GM21619 (cell line): ENCODE results near the gene ZGPAT.
"Not testable (repeated sequence)": the region's sequence is repeated elsewhere in the genome, so short reads cannot be mapped to it uniquely, and the experiment has no call there.

ENCODE experiments used
- ATAC-seq: cut with Tn5 transposase; IDR thresholded peaks from one replicate; pipeline ENCODE4 v1.9.1; 2021; ENCODE audit not compliant: unreplicated experiment

The ZGPAT gene

DNA sequence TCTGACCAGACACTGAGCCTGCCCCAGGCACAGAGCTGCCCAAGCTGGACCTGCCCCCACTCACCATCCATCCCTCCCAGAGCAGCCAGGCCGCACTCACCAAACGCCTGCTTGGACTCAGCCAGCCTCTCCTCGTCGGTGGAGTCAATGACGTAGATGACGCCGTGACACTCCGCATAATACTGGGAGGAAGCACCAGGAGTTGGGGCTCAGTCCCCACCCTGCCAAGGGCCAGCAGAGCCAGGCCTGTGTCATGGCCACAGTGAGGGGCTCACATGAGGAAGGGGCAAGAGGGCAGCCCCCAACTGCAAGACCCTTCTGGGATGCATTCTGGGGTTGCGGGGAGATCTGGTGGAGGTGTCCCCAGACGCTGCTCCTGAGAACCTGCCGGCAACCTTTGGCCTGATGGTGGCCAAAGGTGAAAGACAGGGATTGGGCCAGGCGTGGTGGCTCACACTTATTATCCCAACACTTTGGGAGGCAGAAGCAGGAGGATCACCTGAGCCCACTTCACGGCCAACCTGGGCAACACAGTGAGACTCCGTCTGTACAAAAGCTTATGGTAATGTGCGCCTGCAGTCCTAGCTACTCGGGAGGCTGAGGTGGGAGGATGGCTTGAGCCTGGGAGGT is 5.7 kb upstream of the ZGPAT start:
- ATAC-seq = no peak

DNA sequence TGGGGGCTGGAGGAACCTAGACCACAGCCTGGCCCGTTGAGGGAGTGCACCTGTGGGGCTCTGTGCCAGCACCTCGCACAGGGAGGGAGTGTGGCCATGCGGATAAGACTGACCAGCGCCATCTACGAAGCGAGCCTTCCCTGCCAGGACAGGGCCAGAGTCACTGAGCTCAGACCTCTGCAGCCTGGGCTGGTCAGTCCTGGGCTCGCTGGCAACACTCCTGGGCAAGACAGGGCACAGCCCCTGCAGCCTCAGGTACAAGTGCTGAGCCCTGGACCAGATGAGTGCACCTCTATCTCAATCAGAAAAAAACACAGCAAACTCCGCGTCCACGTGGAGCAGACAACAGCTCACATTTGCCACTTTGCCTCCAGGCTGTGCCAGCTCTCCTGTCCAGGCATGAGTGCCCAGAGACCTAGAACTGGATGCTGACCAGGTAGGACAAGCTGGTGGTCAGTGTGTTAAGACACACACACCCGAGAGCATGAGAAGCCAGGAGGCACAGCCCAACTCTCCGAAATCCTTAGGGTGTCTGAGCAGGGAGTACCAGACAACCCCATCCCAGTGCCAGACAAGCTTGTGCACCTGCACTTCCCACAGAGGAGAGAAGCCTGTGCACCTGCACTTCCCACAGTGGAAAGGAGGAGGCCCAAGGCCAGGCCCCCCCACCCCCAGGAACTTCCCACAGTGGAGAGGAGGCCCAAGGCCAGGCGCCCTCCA is 4.9 kb upstream of the ZGPAT start:
- ATAC-seq = no peak

DNA sequence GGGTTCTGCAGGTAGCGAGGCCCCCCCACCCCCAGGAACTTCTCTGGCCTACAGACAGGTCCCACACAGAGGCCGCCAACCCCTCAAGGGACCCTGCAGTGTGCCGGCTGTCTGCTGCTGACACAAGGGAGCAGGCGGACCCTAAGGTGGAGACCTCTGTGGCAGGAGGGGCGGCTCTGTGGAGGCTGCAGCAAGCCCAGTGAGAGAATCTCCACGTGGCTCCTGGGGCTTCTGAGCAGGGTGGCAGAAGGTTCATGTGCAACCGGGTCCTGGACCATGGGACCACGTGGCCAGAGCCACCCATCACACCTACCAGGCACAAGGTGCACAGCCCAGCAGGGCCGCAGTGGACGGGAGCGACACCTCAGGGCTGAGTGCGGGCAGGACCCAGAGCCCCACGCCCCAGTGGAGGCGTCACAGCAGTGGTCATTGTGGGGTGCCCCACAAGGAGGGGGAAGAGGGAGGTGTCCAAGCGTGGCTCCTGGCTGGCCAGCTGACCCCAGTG is 4.3 kb upstream of the ZGPAT start:
- no peak for ATAC-seq

DNA sequence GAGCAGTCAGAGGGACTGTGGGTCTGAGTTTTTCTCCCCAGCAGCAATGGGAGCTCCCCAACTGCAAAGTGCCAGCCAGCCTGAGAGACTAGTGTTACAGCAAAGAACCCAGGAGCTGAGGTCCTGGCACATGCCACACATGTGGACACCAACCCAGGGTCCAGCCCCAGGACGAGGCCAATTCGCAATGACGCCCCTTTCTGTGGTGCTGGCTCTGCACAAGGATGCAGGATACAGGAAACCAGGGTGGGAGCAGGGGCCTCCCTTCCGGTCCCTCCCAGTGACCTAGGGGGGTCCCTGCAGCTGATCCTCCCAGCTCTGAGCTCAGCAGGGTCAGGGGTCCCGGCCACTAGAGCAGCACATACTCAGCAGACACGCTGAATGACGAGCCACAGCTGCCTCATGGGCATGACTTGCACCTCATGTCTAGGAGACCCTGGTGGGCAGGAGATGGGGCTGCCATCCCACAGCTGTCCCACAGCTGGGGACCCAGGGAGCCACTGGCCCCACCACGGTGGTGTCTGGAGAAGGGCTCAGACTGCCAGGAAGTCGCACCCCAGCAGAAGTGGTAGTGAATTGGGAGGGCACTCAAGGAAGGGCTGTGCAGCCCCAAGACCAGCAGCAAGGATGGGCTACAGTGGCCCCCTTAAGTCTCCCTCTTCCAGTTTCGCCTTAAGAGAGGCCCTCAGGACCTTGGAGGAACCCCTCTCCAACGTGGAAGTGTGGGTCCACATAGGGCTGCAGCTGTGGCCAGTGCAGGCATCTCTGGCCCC is 3.7 kb upstream of the ZGPAT start:
- ATAC-seq = no peak

GRCh38 chr20:63704749-63705117 is 3.1 kb upstream of the ZGPAT start:
- ATAC-seq = no peak

- no peak for ATAC-seq
Observed at GRCh38 chr20:63705232-63706026, 2.4 kb upstream of the ZGPAT start.

DNA sequence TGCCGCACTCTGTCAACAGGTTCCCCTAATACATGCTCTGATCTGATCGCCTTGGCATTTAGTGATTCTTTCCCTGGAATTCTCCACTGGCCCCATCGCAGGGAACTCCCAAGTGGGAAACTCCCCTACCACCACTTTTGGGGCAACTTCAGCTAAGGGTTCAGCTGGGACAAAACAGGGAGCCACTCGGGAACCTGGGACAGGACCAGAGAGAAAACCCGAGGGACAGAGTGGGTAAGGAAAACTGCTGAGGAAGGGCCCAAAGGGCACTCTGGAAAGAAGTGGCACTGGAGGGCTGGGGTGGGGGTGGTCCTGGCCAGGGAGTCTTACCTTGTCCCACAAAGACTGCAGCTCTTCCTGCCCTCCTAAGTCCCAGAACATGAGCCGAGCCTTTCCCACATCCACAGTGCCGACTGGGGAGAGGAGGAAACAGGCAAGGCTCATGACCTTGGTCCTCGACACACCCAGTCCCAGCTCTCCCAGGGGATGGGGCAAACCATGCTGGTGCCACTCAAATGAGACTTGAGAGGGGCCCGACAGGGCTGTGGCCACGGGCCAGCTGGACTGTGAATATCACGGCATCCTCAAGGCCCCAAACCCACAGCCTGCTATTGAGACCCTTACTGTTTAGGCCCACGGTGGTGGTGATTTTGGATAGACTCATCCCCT is 1.7 kb upstream of the ZGPAT start:
- no peak for ATAC-seq

DNA sequence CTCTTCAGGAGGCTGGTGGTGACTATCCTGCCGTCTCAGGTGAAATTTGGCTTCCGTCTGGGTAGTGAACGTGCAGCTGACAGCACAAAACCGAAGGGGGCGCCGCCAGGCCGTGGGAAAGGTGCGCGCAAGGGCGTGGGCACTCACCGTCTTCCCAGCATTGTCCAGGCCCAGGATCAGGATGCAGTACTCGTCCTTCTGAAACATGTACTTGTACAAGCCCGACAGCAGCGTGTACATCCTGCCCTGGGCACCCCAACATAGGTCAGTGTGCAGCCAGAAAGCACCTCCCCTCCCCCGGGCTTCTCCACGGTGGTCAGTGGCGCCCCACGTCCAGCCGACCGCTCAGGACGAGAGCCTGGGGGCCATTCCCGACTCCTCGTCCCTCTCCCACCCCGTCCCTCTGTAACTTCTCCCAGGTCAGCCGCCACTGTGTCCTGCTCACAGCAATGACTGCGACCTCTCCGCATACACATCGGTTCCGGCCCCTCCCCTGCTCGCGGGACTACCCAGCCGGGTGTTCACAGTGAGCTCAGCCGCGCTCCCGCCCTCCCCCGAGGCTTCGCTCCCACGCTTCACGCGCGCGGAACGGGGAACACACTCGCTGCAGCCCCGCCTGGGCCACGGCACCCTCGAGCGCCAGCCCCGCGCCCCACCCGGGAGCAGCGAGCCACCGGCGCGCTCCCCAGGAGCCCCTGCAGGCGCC is 834 bp upstream of the ZGPAT start:
- ATAC-seq = peak; percentile 17

- no peak for ATAC-seq
Observed at GRCh38 chr20:63708301-63709148, 686 bp downstream of the ZGPAT start.

DNA sequence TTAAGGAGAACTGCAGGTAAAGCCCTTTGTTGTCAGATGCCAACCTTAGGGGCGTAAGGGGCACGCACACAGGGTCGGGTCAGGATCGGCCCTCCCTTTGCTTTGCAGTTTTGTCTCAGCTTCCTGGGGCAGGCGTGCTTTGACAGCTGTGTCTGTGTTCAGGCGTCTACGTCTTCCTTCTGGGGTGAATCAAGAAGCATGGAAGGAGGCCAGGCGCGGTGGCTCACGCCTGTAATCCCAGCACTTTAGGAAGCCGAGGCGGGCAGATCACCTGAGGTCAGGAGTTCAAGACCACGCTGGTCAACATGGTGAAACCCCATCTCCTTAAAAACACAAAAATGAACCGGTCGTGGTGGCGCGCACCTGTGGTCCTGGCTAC is 1.3 kb downstream of the ZGPAT start:
- ATAC-seq = no peak

GRCh38 chr20:63711085-63711645 is 3.3 kb downstream of the ZGPAT start:
- ATAC-seq = no peak

DNA sequence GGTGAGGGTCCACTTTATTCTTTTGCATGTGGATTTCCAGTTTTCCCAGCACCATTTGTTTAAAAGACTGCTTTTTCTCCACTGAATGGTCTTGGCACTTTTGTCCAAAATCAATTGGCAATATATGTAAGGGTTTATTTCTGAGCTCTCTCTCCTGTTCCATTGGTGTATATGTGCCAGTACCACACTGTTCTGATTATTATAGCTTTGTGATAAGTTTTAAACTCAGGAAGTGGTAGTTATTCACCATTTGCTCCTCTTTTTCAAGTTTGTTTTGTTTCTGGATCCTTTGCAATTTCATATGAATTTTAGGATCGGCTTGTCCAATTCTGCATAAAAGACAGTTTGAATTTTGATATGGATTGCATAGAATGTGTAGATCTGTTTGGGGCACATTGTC is 4.4 kb downstream of the ZGPAT start:
- ATAC-seq = no peak

- ATAC-seq = no peak
Observed at GRCh38 chr20:63714858-63715257, 7.0 kb downstream of the ZGPAT start.

GRCh38 chr20:63718996-63719395 is 11.2 kb downstream of the ZGPAT start:
- no peak for ATAC-seq

DNA sequence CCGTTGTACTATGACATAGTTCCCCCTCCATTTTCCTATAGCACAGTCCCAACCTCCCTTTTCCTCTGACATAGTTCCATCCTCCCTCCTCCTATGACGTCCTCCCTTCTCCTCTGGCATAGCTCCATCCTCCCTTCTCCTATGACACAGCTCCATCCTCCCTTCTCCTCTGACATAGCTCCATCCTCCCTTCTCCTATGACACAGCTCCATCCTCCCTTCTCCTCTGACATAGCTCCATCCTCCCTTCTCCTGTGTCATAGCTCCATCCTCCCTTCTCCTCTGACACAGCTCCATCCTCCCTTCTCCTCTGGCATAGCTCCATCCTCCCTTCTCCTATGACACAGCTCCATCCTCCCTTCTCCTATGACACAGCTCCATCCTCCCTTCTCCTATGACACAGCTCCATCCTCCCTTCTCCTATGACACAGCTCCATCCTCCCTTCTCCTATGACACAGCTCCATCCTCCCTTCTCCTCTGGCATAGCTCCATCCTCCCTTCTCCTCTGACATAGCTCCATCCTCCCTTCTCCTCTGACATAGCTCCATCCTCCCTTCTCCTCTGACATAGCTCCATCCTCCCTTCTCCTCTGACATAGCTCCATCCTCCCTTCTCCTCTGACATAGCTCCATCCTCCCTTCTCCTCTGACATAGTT is 15.3 kb downstream of the ZGPAT start:
- not testable (repeated sequence) for ATAC-seq

GRCh38 chr20:63730189-63730733 is 22.4 kb downstream of the ZGPAT start:
- ATAC-seq = not testable (repeated sequence)

GRCh38 chr20:63731410-63731809 is 23.6 kb downstream of the ZGPAT start:
- no peak for ATAC-seq
